Tibial nerve (tissue), 4 donors: ENCODE results near the gene CDC42BPB. TPM values are rescaled to one million over a fixed set of nuclear protein-coding genes. Genes with fewer than 3 reads are reported as not detected.

Experiments
- DNase-seq, 2 donors: peaks; one replicate each; pipeline ENCODE4 v3.0.0-alpha.2; 2019; ENCODE audit warnings: low spot score in 2 of 2
- H3K27ac ChIP-seq, 4 donors: fragments of 200-600 bp; sonication (generic) in 3 of 4; one replicate each; pipeline ENCODE4 v1.5.1; 2017 to 2019; ENCODE audit warnings: mild to moderate bottlenecking in 1 of 4
- H3K27me3 ChIP-seq, 2 donors: fragments of 200-600 bp; sonication (generic) in 1 of 2; one replicate each; pipeline versions ENCODE4 v1.5.1 to v1.6.0; 2017 to 2019
- H3K36me3 ChIP-seq, 3 donors: fragments of 200-600 bp; sonication (generic); one replicate each; pipeline ENCODE4 v1.5.1; 2018 to 2019
- H3K4me1 ChIP-seq, 4 donors: fragments of 200-600 bp; sonication (generic) in 3 of 4; one replicate each; pipeline ENCODE4 v1.5.1; 2017 to 2019
- H3K4me3 ChIP-seq, 4 donors: fragments of 200-600 bp; sonication (generic) in 3 of 4; one replicate each; pipeline ENCODE4 v1.5.1; 2017 to 2019; ENCODE audit warnings: mild to moderate bottlenecking in 1 of 4, moderate library complexity in 1 of 4
- H3K9me3 ChIP-seq, 4 donors: fragments of 200-600 bp; sonication (generic) in 3 of 4; one replicate each; pipeline ENCODE4 v1.5.1; 2017 to 2019
- CTCF ChIP-seq, 5 experiments: fragments of 200-600 bp in 3 of 5; fragments of 450-650 bp in 2 of 5; sonication (generic) in 3 of 5; IDR thresholded peaks; one replicate each; pipeline ENCODE4 v1.5.1; 2016 to 2019; ENCODE audit warnings: antibody characterized with exemption in 5 of 5, mild to moderate bottlenecking in 3 of 5, moderate library complexity in 2 of 5
- EP300 ChIP-seq, 2 donors: sonication (generic); formaldehyde crosslinking; IDR thresholded peaks; one replicate each; pipeline ENCODE4 v1.6.1; 2017; ENCODE audit warnings: antibody characterized with exemption in 2 of 2, mild to moderate bottlenecking in 1 of 2
- POLR2A ChIP-seq, 2 donors: fragments of 450-650 bp; IDR thresholded peaks; one replicate each; pipeline ENCODE4 v1.6.1; 2017; ENCODE audit warnings: antibody characterized with exemption in 2 of 2, mild to moderate bottlenecking in 2 of 2, moderate library complexity in 2 of 2
- WGBS, 2 donors: methylation state at CpG; one replicate each; pipeline ENCODE4 v1.1.5; 2018; 5-methylcytosine and 5-hydroxymethylcytosine counted together
- total RNA-seq, 4 donors: library from RNA; depleted of rRNA; stranded (reverse); fragments of >200 nt; gene quantifications; one replicate each; pipeline ENCODE4 v1.1.0, GENCODE V29; 2016

CDC42BPB gene
- total RNA-seq, 4 donors from 2014 or later = 115 to 172 (median 134) TPM

GRCh38 chr14:103100281-103101121 is 43.2 kb upstream of the CDC42BPB start:
- TF ChIP-seq POLR2A (IDR thresholded peaks at IDR 0.05) (no peak), EP300 (IDR thresholded peaks at IDR 0.05) (no peak), CTCF (IDR thresholded peaks at IDR 0.05) (no peak)
- 85 to 89% methylated on average over 19 to 20 of the region's 25 CpGs for WGBS, 2 donors
- Histone ChIP-seq H3K4me3 (no peak overlapping the region), H3K27ac (no peak overlapping the region), H3K27me3 (peaks cover 2 to 44% of the 10 kb centered on the region in 2 donors), H3K9me3 (peaks cover 0 to 3% (median 0%) of the 10 kb centered on the region in 4 donors), H3K36me3 (no peaks in the 10 kb centered on the region), H3K4me1 (peaks cover 0 to 48% (median 25%) of the 10 kb centered on the region in 4 donors)
- DNase-seq = no peak

GRCh38 chr14:103099733-103100280 is 42.5 kb upstream of the CDC42BPB start:
- Histone ChIP-seq H3K27me3 (peaks cover 2 to 43% of the 10 kb centered on the region in 2 donors), H3K4me1 (peaks cover 0 to 45% (median 22%) of the 10 kb centered on the region in 4 donors), H3K36me3 (no peaks in the 10 kb centered on the region), H3K9me3 (peaks cover 0 to 3% (median 0%) of the 10 kb centered on the region in 4 donors), H3K4me3 (no peak overlapping the region), H3K27ac (no peak overlapping the region)
- TF ChIP-seq POLR2A (IDR thresholded peaks at IDR 0.05) (no peak), CTCF (IDR thresholded peaks at IDR 0.05) (no peak), EP300 (IDR thresholded peaks at IDR 0.05) (no peak)
- 78 to 84% methylated on average over 6 to 8 of the region's 8 CpGs for WGBS, 2 donors
- DNase-seq = no peak

GRCh38 chr14:103099081-103099732 is 41.9 kb upstream of the CDC42BPB start:
- Histone ChIP-seq H3K27me3 (peaks cover 2 to 37% of the 10 kb centered on the region in 2 donors), H3K9me3 (peaks cover 0 to 3% (median 0%) of the 10 kb centered on the region in 4 donors), H3K36me3 (no peaks in the 10 kb centered on the region), H3K27ac (no peak overlapping the region), H3K4me3 (no peak overlapping the region), H3K4me1 (peaks cover 0 to 45% (median 22%) of the 10 kb centered on the region in 4 donors)
- TF ChIP-seq CTCF (IDR thresholded peaks at IDR 0.05) = no peak
- TF ChIP-seq POLR2A (IDR thresholded peaks at IDR 0.05) = no peak
- TF ChIP-seq EP300 (IDR thresholded peaks at IDR 0.05) = no peak
- 42 to 55% methylated on average over 7 to 9 of the region's 12 CpGs for WGBS, 2 donors
- no peak for DNase-seq

- Histone ChIP-seq H3K27me3 (peaks cover 0 to 28% of the 10 kb centered on the region in 2 donors), H3K4me1 (peaks cover 0 to 42% (median 14%) of the 10 kb centered on the region in 4 donors), H3K27ac (no peak overlapping the region), H3K4me3 (no peak overlapping the region), H3K9me3 (peaks cover 0 to 3% (median 0%) of the 10 kb centered on the region in 4 donors), H3K36me3 (no peaks in the 10 kb centered on the region)
- no peak for TF ChIP-seq POLR2A (IDR thresholded peaks at IDR 0.05)
- no peak for TF ChIP-seq EP300 (IDR thresholded peaks at IDR 0.05)
- TF ChIP-seq CTCF (IDR thresholded peaks at IDR 0.05) = no peak
- WGBS, 2 donors = 72 to 75% methylated on average over 27 to 31 of the region's 31 CpGs
- no peak for DNase-seq
Observed at GRCh38 chr14:103097994-103098957, 40.9 kb upstream of the CDC42BPB start.
